HCT116 (cell line): Measurements from ENCODE around the gene CREB1. TPM values are rescaled to one million over a fixed set of nuclear protein-coding genes. Genes with fewer than 3 reads are reported as not detected.
"Not testable (repeated sequence)": the region's sequence is repeated elsewhere in the genome, so short reads cannot be mapped to it uniquely, and the experiment has no call there.

Experiments used
- ATAC-seq: fragments of 200-7000 bp; cut with Tn5 transposase; 2 replicates; pipeline ENCODE4 v1.9.1; 2020; ENCODE audit warnings: mild to moderate bottlenecking, moderate library complexity
- BruUV-seq: library from RNA; stranded (reverse); fragments of 400-500 nt; replicated peaks from 2 replicates; lab custom pipeline; 2021; lab: Mats Ljungman, UMichigan
- CTCF ChIA-PET: fragments of 300-600 bp; sonication (Branson Sonifier 250); formaldehyde crosslinking; loops from one replicate; lab custom pipeline; 2021; ENCODE audit warnings: antibody characterized with exemption; lab: Charles Lee
- POLR2A ChIA-PET: fragments of 300-600, 350-600 bp; sonication (Branson Sonifier 250); formaldehyde crosslinking; loops from one replicate; lab custom pipeline; 2021; ENCODE audit warnings: antibody characterized with exemption; lab: Charles Lee
- RAD21 ChIA-PET, 2 experiments: fragments of 300-600 bp; sonication (Branson Sonifier 250); formaldehyde crosslinking; loops; one replicate each; lab custom pipeline; 2023; ENCODE audit warnings: low total read pairs in 2 of 2; ENCODE audit not compliant: uncharacterized antibody in 2 of 2, unreplicated experiment in 2 of 2, low non-redundant PET in 1 of 2; lab: Charles Lee
- DNase-seq: peaks from one replicate; pipeline ENCODE4 v3.0.0-alpha.2; 2010; ENCODE audit warnings: low read depth, low spot score
- H2AFZ ChIP-seq: fragments of 200-600 bp; shearing (Covaris generic), sonication (generic); 2 replicates; pipeline ENCODE4 v1.6.1; 2017; ENCODE audit warnings: low read depth, mixed run types, mixed read lengths, antibody characterized with exemption, low read length; ENCODE audit not compliant: poor library complexity, severe bottlenecking
- H3K27ac ChIP-seq: 2 replicates; pipeline ENCODE4 v1.5.1; 2012; ENCODE audit warnings: low read depth, low read length
- H3K27me3 ChIP-seq: fragments of 200-600 bp; sonication (generic); 2 replicates; pipeline ENCODE4 v1.6.1; 2016; ENCODE audit warnings: mixed run types, low read length, mixed read lengths; ENCODE audit not compliant: insufficient read depth
- H3K36me3 ChIP-seq, 2 experiments: fragments of 200-500 bp in 1 of 2; fragments of 200-600 bp in 1 of 2; sonication (Bioruptor generic) in 1 of 2; sonication (generic) in 1 of 2; 2 replicates each; pipeline versions ENCODE4 v1.5.1 to v1.6.1; 2014 to 2016; ENCODE audit warnings: low read length in 2 of 2, inconsistent platforms in 1 of 2, mixed read lengths in 1 of 2, mixed run types in 1 of 2; ENCODE audit not compliant: insufficient read depth in 2 of 2, control insufficient read depth in 1 of 2
- H3K4me1 ChIP-seq, 2 experiments: fragments of 200-600 bp in 1 of 2; sonication (generic) in 1 of 2; 2 replicates each; pipeline versions ENCODE4 v1.5.1 to v1.6.1; 2012 to 2017; ENCODE audit warnings: low read length in 2 of 2, inconsistent platforms in 1 of 2, mild to moderate bottlenecking in 1 of 2, mixed read lengths in 1 of 2, mixed run types in 1 of 2, moderate library complexity in 1 of 2; ENCODE audit not compliant: insufficient read depth in 2 of 2, control insufficient read depth in 1 of 2
- H3K4me2 ChIP-seq: fragments of 200-600 bp; sonication (generic); 2 replicates; pipeline ENCODE4 v1.6.1; 2017; ENCODE audit warnings: mixed run types, low read length, mixed read lengths
- H3K4me3 ChIP-seq, 2 experiments: fragments of 200-600 bp in 1 of 2; sonication (generic) in 1 of 2; replicated peaks in 1 of 2; 2 replicates each; pipeline ENCODE4 v1.5.1; 2011 to 2016; ENCODE audit warnings: low read length in 2 of 2, control low read depth in 1 of 2, low read depth in 1 of 2, mild to moderate bottlenecking in 1 of 2, mixed read lengths in 1 of 2, mixed run types in 1 of 2
- H3K79me2 ChIP-seq: fragments of 200-600 bp; sonication (generic); 2 replicates; pipeline ENCODE4 v1.6.1; 2017; ENCODE audit warnings: mild to moderate bottlenecking, mixed run types, low read length, moderate library complexity, mixed read lengths; ENCODE audit not compliant: insufficient read depth
- H3K9ac ChIP-seq: fragments of 200-600 bp; sonication (generic); 2 replicates; pipeline ENCODE4 v1.6.1; 2016; ENCODE audit warnings: low read length, mixed read lengths
- H3K9me2 ChIP-seq: fragments of 200-600 bp; sonication (generic), shearing (Covaris generic); 2 replicates; pipeline ENCODE4 v1.6.1; 2017; ENCODE audit warnings: mixed run types, mild to moderate bottlenecking, moderate library complexity; ENCODE audit not compliant: insufficient read depth
- H3K9me3 ChIP-seq, 2 experiments: fragments of 200-500 bp in 1 of 2; fragments of 200-600 bp in 1 of 2; sonication (Bioruptor generic) in 1 of 2; sonication (generic) in 1 of 2; 2 replicates each; pipeline ENCODE4 v1.6.1; 2014 to 2017; ENCODE audit warnings: low read length in 2 of 2, mixed read lengths in 2 of 2, inconsistent platforms in 1 of 2, low read depth in 1 of 2, mild to moderate bottlenecking in 1 of 2, mixed run types in 1 of 2, moderate library complexity in 1 of 2; ENCODE audit not compliant: control insufficient read depth in 1 of 2, insufficient read depth in 1 of 2
- H4K20me1 ChIP-seq: fragments of 200-600 bp; sonication (generic), shearing (Covaris generic); 2 replicates; pipeline ENCODE4 v1.6.1; 2017; ENCODE audit warnings: mixed run types, mild to moderate bottlenecking, moderate library complexity; ENCODE audit not compliant: insufficient read depth
- CBX3 ChIP-seq: IDR thresholded peaks from 2 replicates; pipeline ENCODE4 v1.6.1; 2012; ENCODE audit warnings: low read depth
- CEBPB ChIP-seq: IDR thresholded peaks from 2 replicates; pipeline ENCODE4 v1.6.1; 2012; ENCODE audit warnings: low read depth
- CTCF ChIP-seq, 3 experiments: fragments of 200-600 bp in 1 of 3; sonication (generic) in 1 of 3; IDR thresholded peaks in 2 of 3; conservative IDR thresholded peaks in 1 of 3; 2 replicates each; pipeline ENCODE4 v1.5.1; 2012 to 2017; ENCODE audit warnings: low read depth in 2 of 3, low read length in 2 of 3, antibody characterized with exemption in 1 of 3, borderline replicate concordance in 1 of 3, control low read depth in 1 of 3, mild to moderate bottlenecking in 1 of 3, mixed read lengths in 1 of 3, mixed run types in 1 of 3, moderate library complexity in 1 of 3; ENCODE audit not compliant: insufficient read depth in 1 of 3
- EGR1 ChIP-seq: IDR thresholded peaks from 2 replicates; pipeline ENCODE4 v1.6.1; 2012; ENCODE audit warnings: low read depth
- EZH2phosphoT487 ChIP-seq: fragments of 200-600 bp; IDR thresholded peaks from 2 replicates; pipeline ENCODE4 v1.6.1; 2018; ENCODE audit warnings: antibody characterized with exemption, borderline replicate concordance
- FOSL1 ChIP-seq: IDR thresholded peaks from 2 replicates; pipeline ENCODE4 v1.6.1; 2012; ENCODE audit warnings: low read depth
- REST ChIP-seq: IDR thresholded peaks from 2 replicates; pipeline ENCODE4 v1.6.1; 2012; ENCODE audit warnings: low read depth
- YY1 ChIP-seq: IDR thresholded peaks from 2 replicates; pipeline ENCODE4 v1.6.1; 2011; ENCODE audit warnings: low read length, low read depth, moderate library complexity, mild to moderate bottlenecking; ENCODE audit not compliant: insufficient replicate concordance; ENCODE audit errors: extremely low read depth
- intact Hi-C: fragments of 100-400 bp; cut with micrococcal nuclease; formaldehyde crosslinking; loops from 2 replicates; pipeline ENCODE4 v1.10.0; 2022
- total RNA-seq: library from RNA; stranded (reverse); gene quantifications from one replicate; pipeline ENCODE4 v1.2.1, GENCODE V29; 2021; ENCODE audit not compliant: unreplicated experiment

Gene CREB1
- total RNA-seq, 1 experiment from 2014 or later: 60.4 TPM

- Histone ChIP-seq H2AFZ (no peak overlapping the region), H3K9ac (no peak overlapping the region), H3K9me2 (no peaks in the 10 kb centered on the region), H3K9me3 (no peaks in the 10 kb centered on the region), H3K36me3 (no peaks in the 10 kb centered on the region)
- POLR2A ChIA-PET: no interaction called here
- no peak for ATAC-seq
- RAD21 ChIA-PET: no interaction called here
- TF ChIP-seq EZH2phosphoT487 (no peak), CBX3 (no peak)
- TF ChIP-seq, all 23 proteins: peak for 0
- H3K4me2 ChIP-seq: no peak overlapping the region
- H3K79me2 ChIP-seq: no peaks in the 10 kb centered on the region
- H3K4me3 ChIP-seq: no peak overlapping the region
- no peak for DNase-seq
- CTCF ChIA-PET: no interaction called here
- H3K27me3 ChIP-seq: no peaks in the 10 kb centered on the region
- H4K20me1 ChIP-seq: no peaks in the 10 kb centered on the region
- no peak overlapping the region for H3K27ac ChIP-seq
- intact Hi-C loops: no loop called here
- BruUV-seq: no TSS peak
- H3K4me1 ChIP-seq: no peaks in the 10 kb centered on the region
Measured at GRCh38 chr2:207494137-207494536, 35.6 kb upstream of the CREB1 start.

GRCh38 chr2:207496936-207497335 is 32.8 kb upstream of the CREB1 start:
- H4K20me1 ChIP-seq, DNase-seq, RAD21 ChIA-PET, BruUV-seq, CTCF ChIA-PET, H3K9me3 ChIP-seq, H3K79me2 ChIP-seq, H3K9me2 ChIP-seq, H3K36me3 ChIP-seq, H3K4me2 ChIP-seq, POLR2A ChIA-PET, H3K4me1 ChIP-seq, ATAC-seq, H3K27ac ChIP-seq, H3K9ac ChIP-seq, H3K27me3 ChIP-seq, H3K4me3 ChIP-seq, H2AFZ ChIP-seq: not testable (repeated sequence)
- intact Hi-C loops: loop anchor here (1.0 kb wide), 1 partner anchor 12 kb away; no protein-coding TSS in a partner anchor

- DNase-seq (no peak), ATAC-seq (no peak)
- no peaks in the 10 kb centered on the region for H4K20me1 ChIP-seq
- no peaks in the 10 kb centered on the region for H3K4me1 ChIP-seq
- H3K36me3 ChIP-seq: no peaks in the 10 kb centered on the region
- no peaks in the 10 kb centered on the region for H3K9me2 ChIP-seq
- ChIA-PET CTCF (no interaction called here), RAD21 (no interaction called here), POLR2A (no interaction called here)
- BruUV-seq: no TSS peak
- intact Hi-C loops: no loop called here
- H3K4me3 ChIP-seq: no peak overlapping the region
- no peak overlapping the region for H3K27ac ChIP-seq
- H3K27me3 ChIP-seq: no peaks in the 10 kb centered on the region
- H3K4me2 ChIP-seq: no peak overlapping the region
- H2AFZ ChIP-seq: no peak overlapping the region
- H3K9ac ChIP-seq: no peak overlapping the region
- H3K79me2 ChIP-seq: no peaks in the 10 kb centered on the region
- H3K9me3 ChIP-seq: no peaks in the 10 kb centered on the region
- TF ChIP-seq EGR1 (no peak), YY1 (no peak), EZH2phosphoT487 (no peak), REST (no peak), CTCF (IDR thresholded peaks at IDR 0.05 in 2 of 3, conservative IDR thresholded peaks at IDR 0.05 in 1 of 3; ENCODE audit: borderline replicate concordance in 1 of 3, insufficient read depth in 1 of 3, low read depth in 2 of 3, low read length in 2 of 3) (no peak), FOSL1 (no peak), CEBPB (no peak)
Measured at GRCh38 chr2:207497596-207497995, 32.2 kb upstream of the CREB1 start.
